Measurements from ENCODE around the gene ARHGDIB. TPM values are rescaled to one million over a fixed set of nuclear protein-coding genes. Genes with fewer than 3 reads are reported as not detected.

Gene ARHGDIB
- total RNA-seq, 1 donor from 2014 or later: 86.1 TPM

DNA sequence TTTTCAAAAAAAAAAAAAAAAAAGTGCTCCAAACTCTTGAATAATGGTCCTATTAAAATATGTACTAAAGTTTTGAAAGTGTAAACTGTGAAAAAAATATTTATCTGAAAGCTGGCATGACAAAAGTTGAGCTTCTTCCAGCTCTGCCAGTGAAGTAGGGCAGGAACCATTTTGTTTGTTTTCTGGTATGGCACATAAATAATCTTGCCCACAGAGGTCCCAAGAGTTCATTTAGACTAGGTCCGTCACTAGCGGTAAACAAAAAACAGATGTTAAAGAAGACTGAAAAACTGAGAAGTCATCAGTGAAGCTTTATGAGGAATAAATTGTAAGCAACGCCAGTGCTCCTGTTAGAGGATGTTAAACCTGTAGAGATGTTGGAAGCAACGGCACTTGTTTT is 30.0 kb downstream of the ARHGDIB start:
- DNase-seq (ENCODE audit: low spot score): no peak

DNA sequence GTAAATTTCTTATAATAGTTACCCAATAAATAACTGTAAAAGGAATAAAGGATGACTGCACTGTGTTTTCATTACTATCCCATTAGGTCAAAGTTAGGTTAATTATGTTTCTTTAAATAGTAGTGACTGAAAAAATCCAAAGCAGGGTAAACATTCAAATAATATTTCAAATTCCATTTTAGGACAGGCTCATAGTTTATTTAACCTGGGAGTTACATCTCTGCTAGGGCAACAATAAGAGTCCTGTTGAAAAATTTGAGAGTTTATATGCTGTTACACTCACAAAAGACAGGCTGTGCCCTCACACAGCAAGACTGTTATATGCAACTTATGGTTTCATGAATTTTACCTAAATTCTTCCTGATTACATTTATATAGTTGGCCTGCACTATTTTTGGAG is 31.1 kb downstream of the ARHGDIB start:
- DNase-seq (ENCODE audit: low spot score): no peak

GRCh38 chr12:14928931-14929330 is 32.5 kb downstream of the ARHGDIB start:
- DNase-seq (ENCODE audit: low spot score): no peak

DNA sequence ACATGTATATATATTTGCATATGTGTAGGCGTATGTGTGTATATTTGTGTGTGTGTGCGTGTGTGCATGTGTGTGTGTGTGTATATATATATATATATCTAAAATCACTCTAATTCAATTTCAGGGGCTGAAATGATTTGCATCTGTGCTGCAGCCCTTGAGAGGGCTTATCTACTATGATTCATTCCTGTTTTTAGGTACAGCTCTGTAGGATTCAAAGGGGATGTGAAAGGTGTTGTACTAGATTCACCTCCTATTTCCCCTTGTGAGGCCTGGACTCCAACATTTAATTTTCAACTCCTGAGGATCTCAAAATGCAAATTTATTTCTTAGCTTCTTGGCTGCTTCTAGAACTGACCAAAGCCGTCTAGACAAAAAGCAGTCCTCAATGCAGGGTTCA is 34.1 kb downstream of the ARHGDIB start:
- DNase-seq (ENCODE audit: low spot score): no peak

GRCh38 chr12:14924541-14924940 is 36.9 kb downstream of the ARHGDIB start:
- no peak for DNase-seq (ENCODE audit: low spot score)

DNA sequence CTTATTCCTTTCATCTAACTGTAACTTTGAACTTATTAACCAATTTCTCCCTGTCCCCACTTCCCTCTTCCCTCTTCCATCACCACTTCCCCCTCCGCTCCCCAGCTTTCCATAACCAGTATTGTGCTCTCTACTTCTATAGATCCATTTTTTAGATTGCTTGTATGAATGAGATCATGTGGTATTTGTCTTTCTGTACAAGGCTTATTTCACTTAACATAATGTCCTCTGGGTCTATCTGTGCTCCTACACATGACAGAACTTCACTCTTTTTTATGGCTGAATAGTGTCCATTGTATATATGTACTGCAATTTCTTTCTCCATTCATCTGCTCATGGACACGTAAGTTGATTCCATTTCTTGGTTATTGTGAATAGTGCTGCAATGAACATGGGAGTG is 37.5 kb downstream of the ARHGDIB start:
- no peak for DNase-seq (ENCODE audit: low spot score)

GRCh38 chr12:14921218-14921617 is 40.2 kb downstream of the ARHGDIB start:
- no peak for DNase-seq (ENCODE audit: low spot score)

- DNase-seq (ENCODE audit: low spot score): no peak
Observed at GRCh38 chr12:14920475-14921126, 40.8 kb downstream of the ARHGDIB start.

DNA sequence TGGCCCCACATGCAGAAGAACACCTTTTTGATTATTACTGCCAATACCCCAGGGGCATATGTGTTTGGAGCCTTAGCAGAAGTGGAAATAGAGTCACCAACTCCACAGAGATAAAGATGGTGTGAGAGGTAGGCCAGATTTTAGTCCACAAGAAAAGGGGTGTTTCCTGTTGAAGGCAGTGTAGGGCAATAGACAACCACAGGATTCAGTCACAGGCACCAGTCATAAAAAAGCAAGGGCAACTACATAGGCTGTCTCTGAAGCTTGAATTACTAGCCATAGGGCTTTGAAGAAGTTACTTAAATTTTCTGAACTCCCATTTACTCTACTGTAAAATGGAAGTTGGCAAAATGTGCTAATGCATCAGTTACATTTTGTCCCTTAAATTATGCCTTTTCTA is 41.9 kb downstream of the ARHGDIB start:
- DNase-seq (ENCODE audit: low spot score): no peak

DNA sequence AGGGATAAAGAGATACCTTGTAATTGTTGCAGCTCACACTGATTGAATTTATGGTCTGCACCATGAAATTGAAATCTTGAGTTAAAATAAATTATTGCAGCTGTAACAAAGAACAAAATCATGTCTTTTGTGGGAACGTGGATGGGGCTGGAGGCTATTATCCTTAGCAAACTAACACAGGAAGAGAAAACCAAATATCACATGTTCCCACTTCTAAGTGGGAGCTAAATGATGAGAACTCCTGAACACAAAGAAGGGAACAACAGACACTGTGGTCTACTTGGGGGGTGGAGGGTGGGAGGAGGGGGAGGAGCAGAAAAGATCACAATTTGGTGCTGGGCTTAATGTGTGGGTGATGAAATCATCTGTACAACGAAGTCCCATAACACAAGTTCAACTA is 45.7 kb downstream of the ARHGDIB start:
- DNase-seq (ENCODE audit: low spot score): no peak

- DNase-seq (ENCODE audit: low spot score): no peak
Observed at GRCh38 chr12:14913381-14913781, 48.0 kb downstream of the ARHGDIB start.

- DNase-seq (ENCODE audit: low spot score): no peak
Observed at GRCh38 chr12:14911131-14911530, 50.3 kb downstream of the ARHGDIB start.

DNA sequence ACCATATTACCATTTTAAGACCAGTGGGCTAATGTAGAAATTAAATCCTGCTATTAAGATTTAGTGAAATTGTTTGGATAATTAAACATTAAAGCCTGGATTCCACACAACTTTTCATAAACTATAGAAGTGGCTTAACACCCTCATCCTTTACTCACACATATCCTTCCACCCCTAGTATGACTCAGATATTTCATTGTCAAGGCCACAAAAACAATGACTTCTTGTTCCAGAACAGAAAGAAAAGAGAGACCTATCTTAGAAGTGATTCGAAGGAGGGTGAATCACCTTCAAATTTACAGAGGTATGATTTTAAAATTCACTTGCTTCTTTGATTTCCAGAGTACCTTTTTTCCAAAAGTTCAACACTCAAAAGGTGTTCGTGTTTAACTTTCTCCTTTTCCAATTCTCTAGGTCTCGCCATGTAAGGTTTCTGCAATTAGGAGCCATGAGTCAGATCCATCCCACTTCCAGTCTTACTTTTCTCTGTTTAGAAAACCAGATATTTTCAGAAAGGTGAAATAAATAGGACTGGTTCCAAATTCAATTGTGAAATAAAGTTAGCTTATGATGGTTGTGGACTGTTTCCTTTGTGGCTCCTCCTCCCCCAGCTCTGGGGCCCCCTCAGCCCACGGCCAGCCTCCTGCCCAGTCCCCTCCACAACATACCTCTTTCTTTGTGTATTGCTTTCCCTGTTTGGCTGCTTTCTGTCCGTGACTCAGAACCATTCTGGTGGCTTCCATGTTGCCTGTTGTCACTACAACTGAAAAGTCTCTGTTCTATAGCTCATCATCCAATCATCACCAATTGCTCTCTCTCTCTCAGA is 51.1 kb downstream of the ARHGDIB start:
- no peak for DNase-seq (ENCODE audit: low spot score)

GRCh38 chr12:14907953-14908352 is 53.4 kb downstream of the ARHGDIB start:
- DNase-seq (ENCODE audit: low spot score): no peak

DNA sequence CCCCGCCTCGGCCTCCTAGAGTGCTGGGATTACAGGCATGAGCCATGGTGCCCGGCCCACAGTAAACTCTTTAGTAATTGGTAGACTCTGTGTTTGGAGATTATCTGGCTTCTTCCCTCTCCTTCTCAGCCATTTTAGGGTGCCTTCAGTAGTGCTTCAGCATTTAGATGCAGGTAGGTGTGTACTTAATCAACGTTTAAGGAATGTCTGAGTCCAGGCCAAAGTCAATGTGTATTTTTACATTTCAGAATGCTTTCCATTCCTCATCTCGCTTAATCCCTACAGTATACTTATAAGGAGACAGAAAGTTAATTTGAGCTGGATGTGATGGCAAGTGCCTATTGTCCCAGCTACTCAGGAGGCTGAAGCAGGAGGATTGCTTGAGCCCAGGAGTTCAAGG is 55.3 kb downstream of the ARHGDIB start:
- DNase-seq (ENCODE audit: low spot score): no peak

GRCh38 chr12:14905269-14906004 is 56.0 kb downstream of the ARHGDIB start:
- no peak for DNase-seq (ENCODE audit: low spot score)

DNA sequence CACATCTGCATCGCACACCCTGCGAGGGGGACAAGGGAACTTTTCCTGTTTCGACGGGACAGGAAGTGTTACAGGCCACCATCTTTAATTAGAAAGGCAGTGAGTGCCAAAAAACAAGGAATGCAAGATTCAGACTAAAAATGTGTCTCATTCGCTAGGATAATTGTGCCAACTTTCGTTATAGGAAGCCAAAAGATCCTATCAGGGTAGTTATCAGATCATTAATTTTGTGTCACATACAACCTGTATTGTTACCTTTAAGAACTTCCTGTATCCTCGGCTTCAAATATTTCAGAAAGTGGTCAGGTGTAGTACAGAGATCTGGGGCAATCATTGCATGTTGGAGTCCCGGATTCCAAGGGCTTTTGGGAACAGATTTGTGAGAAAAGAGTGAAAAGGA is 56.5 kb downstream of the ARHGDIB start:
- DNase-seq (ENCODE audit: low spot score): no peak

GRCh38 chr12:14903386-14904098 is 57.9 kb downstream of the ARHGDIB start:
- no peak for DNase-seq (ENCODE audit: low spot score)

GRCh38 chr12:14902465-14902864 is 58.9 kb downstream of the ARHGDIB start:
- DNase-seq (ENCODE audit: low spot score): no peak

- DNase-seq (ENCODE audit: low spot score): no peak
Observed at GRCh38 chr12:14901228-14901562, 60.2 kb downstream of the ARHGDIB start.

- no peak for DNase-seq (ENCODE audit: low spot score)
Observed at GRCh38 chr12:14900521-14901227, 60.7 kb downstream of the ARHGDIB start.
